GM10248 (cell line): ENCODE data around the gene MAP7D1.

Source experiments
- CTCF ChIA-PET: fragments of 300-600 bp; sonication (Branson Sonifier 250); formaldehyde crosslinking; extraction: SDS; loops from one replicate; lab custom pipeline; 2021; ENCODE audit warnings: antibody characterized with exemption; lab: Yijun Ruan, JAX
- POLR2A ChIA-PET: fragments of 350-650 bp; sonication (Branson Sonifier 250); formaldehyde crosslinking; extraction: SDS; loops from one replicate; lab custom pipeline; 2020; ENCODE audit warnings: antibody characterized with exemption; lab: Yijun Ruan, JAX
- DNase-seq: peaks from one replicate; pipeline ENCODE4 v3.0.0; 2012; ENCODE audit errors: extremely low spot score
- CTCF ChIP-seq: IDR thresholded peaks from 2 replicates; pipeline ENCODE4 v1.5.1; 2012; ENCODE audit warnings: mild to moderate bottlenecking, low read depth; ENCODE audit errors: extremely low read depth, missing control alignments, control extremely low read depth

Gene MAP7D1

GRCh38 chr1:36175137-36176095 is 19.5 kb downstream of the MAP7D1 start:
- POLR2A ChIA-PET, result no interaction called here
- no peak for TF ChIP-seq CTCF
- no peak for DNase-seq
- CTCF ChIA-PET, result interaction anchor here (1.4 to 1.6 kb wide), 2 partner anchors 12 to 14 kb away, joined by 4 to 5 read pairs; no protein-coding TSS in a partner anchor

GRCh38 chr1:36176106-36176949 is 20.4 kb downstream of the MAP7D1 start:
- POLR2A ChIA-PET, result no interaction called here
- no peak for DNase-seq
- CTCF ChIA-PET, result interaction anchor here (1.6 kb wide), 2 partner anchors 11 to 13 kb away, joined by 4 read pairs; no protein-coding TSS in a partner anchor
- no peak for TF ChIP-seq CTCF

DNA sequence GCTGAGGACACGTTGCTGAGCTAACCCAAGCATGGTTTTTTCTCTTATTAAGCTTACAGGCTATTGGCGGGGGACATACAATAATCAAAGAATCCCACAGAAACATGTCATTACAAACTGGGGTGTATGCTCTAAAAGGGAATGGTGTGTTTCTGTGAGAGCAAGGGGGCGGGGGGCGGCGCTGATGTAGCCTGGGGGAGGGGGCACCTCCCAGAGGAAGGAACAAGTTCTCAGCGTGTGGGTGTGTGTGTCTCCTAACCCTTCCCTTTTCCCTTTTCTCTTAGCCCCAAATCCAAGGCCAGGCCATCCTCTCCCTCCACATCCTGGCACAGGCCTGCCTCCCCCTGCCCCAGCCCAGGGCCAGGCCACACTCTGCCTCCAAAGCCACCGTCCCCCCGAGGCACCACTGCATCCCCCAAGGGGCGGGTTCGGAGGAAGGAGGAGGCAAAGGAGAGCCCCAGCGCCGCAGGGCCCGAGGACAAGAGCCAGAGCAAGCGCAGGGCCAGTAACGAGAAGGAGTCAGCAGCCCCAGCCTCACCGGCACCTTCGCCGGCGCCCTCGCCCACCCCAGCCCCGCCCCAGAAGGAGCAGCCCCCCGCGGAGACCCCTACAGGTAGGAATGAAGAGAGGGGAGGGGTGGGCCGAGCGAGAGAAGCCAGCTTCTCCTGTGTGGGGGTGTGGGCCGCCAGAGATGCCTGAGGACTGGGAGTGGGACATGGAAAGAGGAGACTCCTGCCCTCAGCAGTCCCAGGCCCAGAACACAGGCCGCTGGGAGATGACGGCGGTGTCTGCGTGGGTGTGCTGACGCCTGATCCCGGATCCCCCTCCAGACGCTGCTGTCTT is 21.9 kb downstream of the MAP7D1 start:
- ChIA-PET POLR2A (interaction anchor here (0.5 kb wide), 1 partner anchor 1669 kb away, joined by 3 read pairs; no protein-coding TSS in a partner anchor), CTCF (interaction anchor here (0.8 to 1.6 kb wide), 2 partner anchors 15 to 28 kb away, joined by 3 to 4 read pairs; no protein-coding TSS in a partner anchor)

GRCh38 chr1:36178471-36179219 is 22.7 kb downstream of the MAP7D1 start:
- no peak for TF ChIP-seq CTCF
- CTCF ChIA-PET, result no interaction called here
- POLR2A ChIA-PET, result interaction anchor here (0.5 kb wide), 2 partner anchors 22 to 1668 kb away, joined by 3 read pairs; no protein-coding TSS in a partner anchor
- no peak for DNase-seq

More for the DNA sequence above, 21.9 kb downstream of the MAP7D1 start:
- no peak for DNase-seq
- no peak for TF ChIP-seq CTCF

DNA sequence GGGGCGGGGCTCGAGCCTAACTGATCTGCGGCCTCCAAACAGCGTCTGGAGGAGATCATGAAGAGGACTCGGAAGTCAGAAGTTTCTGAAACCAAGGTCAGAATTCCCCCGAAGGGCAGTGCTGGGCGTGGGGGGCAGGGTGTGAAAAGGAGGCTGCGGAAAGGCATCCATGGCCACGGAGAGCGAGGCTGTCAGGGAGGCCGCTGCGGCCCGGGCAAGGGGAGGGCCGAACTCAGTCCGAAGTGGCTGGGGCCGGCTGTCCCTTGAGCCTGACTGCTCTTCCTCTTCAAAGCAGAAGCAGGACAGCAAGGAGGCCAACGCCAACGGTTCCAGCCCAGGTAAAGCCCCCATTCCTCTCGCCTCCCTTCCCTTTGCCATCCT is 23.2 kb downstream of the MAP7D1 start:
- TF ChIP-seq CTCF, result no peak
- DNase-seq, result no peak
- ChIA-PET POLR2A (interaction anchor here (0.5 kb wide), 1 partner anchor 23 kb away, joined by 3 read pairs; no protein-coding TSS in a partner anchor), CTCF (interaction anchor here (0.9 kb wide), 1 partner anchor 107 kb away, joined by 5 read pairs; no protein-coding TSS in a partner anchor)
